Ureter (tissue), 1 donor: ENCODE measurements around the gene KCNH8. TPM values are rescaled to one million over a fixed set of nuclear protein-coding genes. Genes with fewer than 3 reads are reported as not detected.

ENCODE experiments used
- DNase-seq: peaks from one replicate; pipeline ENCODE4 v3.0.0-alpha.2; 2020; ENCODE audit warnings: low spot score
- total RNA-seq: library from RNA; stranded (reverse); gene quantifications from one replicate; pipeline ENCODE4 v1.2.4, GENCODE V29; 2023
- donor health status: DM: yes; HTN: yes; CAD: no.

The KCNH8 gene
- total RNA-seq, 1 donor from 2014 or later: 0.26 TPM

GRCh38 chr3:19250959-19251610 lies 102.8 kb downstream of the KCNH8 start:
- no peak for DNase-seq

DNA sequence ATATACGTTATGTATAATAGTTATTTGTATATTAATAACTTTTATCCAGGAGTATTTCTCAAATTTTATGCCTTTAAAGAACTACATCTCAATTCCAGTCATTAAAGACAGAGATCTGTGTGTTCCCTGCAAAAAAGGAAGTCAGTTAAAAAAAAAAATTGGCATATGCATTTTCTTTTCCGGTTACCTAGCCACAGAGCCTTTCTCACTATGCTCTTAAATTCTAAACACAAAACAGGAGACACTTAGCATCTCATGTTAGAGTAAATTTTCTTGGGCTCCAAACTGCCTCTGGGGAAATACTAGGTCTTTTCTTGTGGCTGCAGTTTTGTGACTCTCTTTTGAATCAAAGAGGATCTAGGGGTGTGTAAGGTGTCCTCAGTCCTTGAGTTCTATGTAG lies 105.9 kb downstream of the KCNH8 start:
- DNase-seq: no peak

DNA sequence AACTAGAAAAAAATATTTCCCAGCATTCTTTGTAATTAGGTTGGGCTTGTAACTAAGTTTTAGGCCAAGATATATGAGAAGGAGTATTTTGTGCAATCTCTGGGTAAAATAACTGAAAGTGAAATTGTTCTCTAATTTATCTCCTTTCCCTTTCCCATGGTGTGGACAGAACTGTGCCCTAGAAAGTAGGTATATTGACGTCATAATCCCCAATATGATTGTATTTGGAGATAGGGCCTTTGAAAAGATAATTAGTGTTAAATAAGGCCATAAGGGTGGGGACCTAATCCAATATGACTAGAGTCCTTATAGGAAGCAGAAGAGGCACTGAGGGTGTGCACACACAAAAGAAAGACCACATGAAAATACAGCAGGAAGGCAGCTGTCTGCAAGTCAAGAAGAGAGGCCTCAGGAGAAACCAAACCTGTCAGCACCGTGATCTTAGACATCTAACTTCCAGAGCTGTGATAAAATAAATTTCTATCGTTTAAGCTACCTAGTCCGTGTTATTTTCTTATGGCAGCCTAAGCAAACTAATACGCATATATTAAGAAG lies 106.6 kb downstream of the KCNH8 start:
- DNase-seq: no peak

DNA sequence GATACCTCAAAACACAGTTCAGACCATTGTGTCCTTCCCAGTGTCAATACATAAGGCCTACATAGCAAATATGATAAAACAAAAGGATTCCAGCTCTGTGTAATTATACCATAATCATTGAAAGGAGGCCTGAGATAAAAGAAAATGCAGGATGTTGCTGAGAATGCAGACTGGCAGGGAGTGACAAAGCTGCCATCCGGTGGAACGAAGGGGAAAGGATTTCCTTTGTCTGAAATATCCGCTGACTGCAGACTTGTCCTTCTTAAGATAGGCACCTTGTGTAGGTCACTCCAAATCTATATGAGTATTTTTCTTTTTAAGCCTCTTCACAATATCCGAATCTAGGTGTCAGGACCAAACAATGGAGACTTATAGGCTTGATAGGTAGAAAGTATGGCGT lies 108.0 kb downstream of the KCNH8 start:
- DNase-seq: no peak

DNA sequence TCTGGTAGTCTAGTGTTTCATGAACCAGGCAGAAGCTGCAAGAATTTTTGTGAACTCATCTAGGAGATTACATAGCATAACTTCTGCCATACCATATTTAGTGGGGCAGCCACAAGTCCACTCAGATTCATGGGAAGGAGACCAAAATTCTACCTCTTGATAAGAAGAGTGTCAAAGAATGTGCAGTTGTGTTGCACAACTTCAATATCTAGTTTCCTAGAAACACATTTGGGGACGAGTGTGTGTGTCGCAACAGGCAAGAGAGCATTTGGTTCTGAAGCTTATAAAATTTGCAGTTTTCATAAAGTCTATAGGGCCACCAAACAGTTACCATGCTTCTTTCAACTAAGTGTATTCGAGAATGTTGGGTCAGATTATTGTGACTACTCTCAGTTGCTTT lies 115.3 kb downstream of the KCNH8 start:
- no peak for DNase-seq

GRCh38 chr3:19264424-19264823 lies 116.1 kb downstream of the KCNH8 start:
- DNase-seq: no peak

DNA sequence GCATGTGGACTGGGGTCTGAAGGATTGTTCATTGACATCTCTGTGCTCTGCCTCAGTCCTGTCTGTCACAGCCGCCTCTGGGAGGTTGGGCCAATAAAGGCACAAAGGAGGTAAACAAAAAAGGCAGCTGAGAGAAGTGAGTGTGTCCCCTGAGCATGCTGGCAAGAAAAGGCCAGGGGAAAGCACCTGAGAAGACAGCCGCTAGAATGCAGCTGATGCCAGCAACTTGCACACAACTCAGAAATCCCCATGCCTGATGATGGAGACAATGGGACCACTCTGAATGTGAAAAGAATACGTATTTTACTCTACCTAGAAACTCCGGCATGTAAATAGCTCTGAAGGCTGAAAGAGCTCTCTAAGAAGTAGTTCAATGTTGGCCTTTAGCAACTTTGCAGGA lies 118.7 kb downstream of the KCNH8 start:
- DNase-seq: no peak

- no peak for DNase-seq
Measured at GRCh38 chr3:19270481-19270880, 122.2 kb downstream of the KCNH8 start.

DNA sequence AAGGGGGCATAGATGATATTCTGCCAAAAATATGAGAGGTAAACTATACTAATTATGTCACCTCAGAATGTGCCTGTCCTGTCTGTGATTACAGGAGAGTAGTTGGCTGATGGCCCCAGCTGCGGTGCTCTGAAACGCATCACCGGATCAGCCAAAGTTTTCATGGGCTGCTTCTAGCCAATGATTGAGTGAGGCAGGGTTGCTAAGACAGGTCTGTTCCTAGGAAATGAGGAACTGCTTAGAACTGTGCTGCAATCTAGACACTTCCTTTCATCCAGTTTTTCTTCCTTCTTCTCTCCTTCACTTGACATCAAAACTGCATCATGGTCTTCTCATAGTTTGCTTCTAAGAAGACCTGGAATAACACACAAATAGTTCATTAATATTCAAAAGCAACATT lies 124.0 kb downstream of the KCNH8 start:
- DNase-seq: no peak

DNA sequence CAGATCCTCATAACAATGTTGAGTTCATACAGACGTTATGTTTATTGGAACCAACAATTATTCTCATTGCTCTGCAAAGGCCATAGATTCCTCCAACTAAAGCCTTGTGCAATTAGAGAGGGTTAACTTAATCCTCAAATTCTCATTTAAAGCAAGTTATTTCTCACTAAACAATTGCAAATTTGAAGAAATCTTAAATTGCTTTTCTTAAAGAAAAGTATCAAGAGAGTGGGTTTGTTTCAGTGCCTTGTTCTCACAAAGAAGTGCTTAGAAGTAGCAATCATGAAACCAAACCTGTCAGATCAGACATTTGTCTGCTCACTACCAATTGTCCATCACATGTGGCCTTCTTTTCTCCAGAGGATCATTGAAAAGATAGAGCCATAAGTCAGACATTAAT lies 124.8 kb downstream of the KCNH8 start:
- DNase-seq: no peak

DNA sequence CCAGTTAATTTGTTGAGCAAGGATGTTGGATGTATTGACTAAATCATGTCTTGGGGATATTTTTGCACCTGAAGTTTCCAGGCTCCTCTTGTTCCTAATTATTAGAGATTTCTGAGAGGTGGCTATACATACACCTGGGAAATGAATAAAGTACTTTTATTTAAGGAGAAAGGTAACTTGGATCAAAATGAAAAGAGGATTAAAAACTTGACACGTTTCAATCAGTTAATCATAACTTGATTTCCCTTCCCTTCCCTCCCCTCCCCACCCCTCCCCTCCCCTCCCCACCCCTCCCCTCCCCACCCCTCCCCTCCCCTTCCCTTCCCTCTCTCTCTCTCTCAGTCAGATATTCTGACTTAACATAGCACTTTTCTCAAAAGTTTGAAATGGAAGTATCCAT lies 126.3 kb downstream of the KCNH8 start:
- no peak for DNase-seq

GRCh38 chr3:19284974-19285373 lies 136.7 kb downstream of the KCNH8 start:
- no peak for DNase-seq

- no peak for DNase-seq
Measured at GRCh38 chr3:19293295-19293694, 145.0 kb downstream of the KCNH8 start.

- no peak for DNase-seq
Measured at GRCh38 chr3:19295208-19295607, 146.9 kb downstream of the KCNH8 start.

DNA sequence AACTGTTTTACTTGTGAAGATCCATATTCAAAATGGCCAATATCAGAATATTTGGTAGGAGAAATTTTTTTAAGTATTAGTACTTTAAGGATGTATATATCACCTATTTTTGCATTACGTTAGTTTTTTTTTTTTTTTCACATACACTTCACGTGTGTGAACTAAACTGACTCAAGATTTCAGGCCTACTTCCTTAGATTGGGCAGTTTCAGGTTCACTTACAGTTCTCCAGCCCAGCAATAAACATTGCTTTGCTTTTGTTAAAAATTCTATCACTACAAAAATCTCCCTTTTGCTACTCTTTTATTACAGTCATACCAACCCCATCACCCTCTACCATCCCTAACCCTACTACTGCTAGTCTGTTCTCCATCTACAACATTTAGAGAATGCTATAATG lies 183.6 kb downstream of the KCNH8 start:
- no peak for DNase-seq

DNA sequence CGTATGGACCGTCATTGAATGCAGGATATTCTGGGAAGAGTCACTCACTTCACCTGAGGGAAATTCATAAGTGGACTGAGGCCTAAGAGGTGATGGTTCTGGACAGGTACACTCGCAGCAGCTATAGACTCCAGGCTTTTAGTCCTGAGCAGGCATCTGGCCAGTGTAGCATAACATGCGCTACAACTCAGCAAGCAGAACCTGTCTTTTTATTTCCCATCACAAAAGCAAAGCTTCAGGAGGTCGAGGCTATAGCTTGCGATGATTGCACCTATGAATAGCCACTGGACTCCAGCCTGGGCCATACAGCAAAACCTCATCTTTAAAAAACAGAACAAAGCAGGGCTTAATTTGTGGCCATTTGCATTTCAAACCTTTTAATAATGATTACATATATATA lies 185.8 kb downstream of the KCNH8 start:
- DNase-seq: no peak

GRCh38 chr3:19338769-19339168 lies 190.5 kb downstream of the KCNH8 start:
- no peak for DNase-seq

DNA sequence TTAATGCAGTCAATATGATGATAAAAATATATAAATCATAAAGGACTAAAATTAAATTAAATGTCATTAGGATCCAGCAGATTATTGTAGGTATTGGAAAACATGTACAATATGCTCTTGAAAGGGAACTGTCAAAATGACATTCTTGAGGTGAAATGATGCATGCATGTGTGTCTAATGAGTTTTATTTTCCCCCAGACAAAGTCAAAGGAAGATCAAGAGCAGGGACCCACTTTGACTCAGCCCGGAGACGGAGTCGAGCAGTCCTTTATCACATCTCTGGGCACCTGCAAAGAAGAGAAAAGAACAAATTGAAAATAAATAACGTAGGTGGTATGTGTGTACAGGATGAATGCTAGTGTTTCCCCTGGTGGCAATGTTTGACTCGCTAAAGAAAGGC lies 194.1 kb downstream of the KCNH8 start:
- DNase-seq: no peak

DNA sequence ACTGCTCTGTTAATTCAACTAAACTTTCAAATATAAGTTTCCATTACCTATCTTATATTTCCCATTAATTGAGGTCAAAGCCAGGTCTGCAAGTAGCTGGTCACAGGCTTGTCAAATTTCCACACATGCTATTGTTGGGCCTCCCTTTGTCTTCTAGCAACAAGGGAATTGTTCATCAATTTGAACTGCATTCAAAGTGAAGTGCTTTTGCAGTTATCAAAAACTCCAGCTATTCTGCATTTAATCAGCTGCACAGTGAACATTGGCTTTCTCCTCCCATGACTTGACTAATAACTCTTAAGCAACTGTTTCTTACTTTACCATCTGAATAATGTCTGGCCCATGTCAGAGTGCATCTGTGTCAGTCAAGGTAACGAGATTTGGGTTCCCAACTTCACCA lies 198.4 kb downstream of the KCNH8 start:
- no peak for DNase-seq

DNA sequence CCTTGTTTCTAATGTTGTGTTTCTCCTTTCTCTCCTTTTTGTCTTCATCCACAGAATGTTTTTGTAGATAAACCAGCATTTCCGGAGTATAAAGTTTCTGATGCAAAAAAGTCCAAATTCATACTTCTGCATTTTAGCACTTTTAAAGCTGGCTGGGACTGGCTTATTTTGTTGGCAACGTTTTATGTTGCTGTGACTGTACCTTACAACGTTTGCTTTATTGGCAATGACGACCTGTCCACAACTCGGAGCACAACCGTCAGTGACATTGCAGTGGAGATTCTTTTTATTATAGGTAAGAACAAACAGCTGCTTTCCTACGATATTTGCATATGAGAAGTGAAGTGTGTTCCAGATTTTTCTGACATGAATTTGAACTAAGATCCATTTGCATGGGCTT lies 199.4 kb downstream of the KCNH8 start:
- DNase-seq: no peak

GRCh38 chr3:19348500-19348899 lies 200.2 kb downstream of the KCNH8 start:
- DNase-seq: no peak

GRCh38 chr3:19348941-19349564 lies 200.7 kb downstream of the KCNH8 start:
- DNase-seq: no peak

- no peak for DNase-seq
Measured at GRCh38 chr3:19357947-19358346, 209.6 kb downstream of the KCNH8 start.

- DNase-seq: no peak
Measured at GRCh38 chr3:19363071-19363470, 214.8 kb downstream of the KCNH8 start.
